GM18907 (cell line): ENCODE results near the gene G6PD.

ENCODE experiments used
- ATAC-seq: cut with Tn5 transposase; IDR thresholded peaks from one replicate; pipeline ENCODE4 v1.9.1; 2021; ENCODE audit warnings: mild to moderate bottlenecking, moderate library complexity; ENCODE audit not compliant: unreplicated experiment

G6PD gene

GRCh38 chrX:154488336-154489075 lies 58.1 kb downstream of the G6PD start:
- no peak for ATAC-seq

- no peak for ATAC-seq
Measured at GRCh38 chrX:154487518-154488290, 58.9 kb downstream of the G6PD start.

- no peak for ATAC-seq
Measured at GRCh38 chrX:154486396-154487207, 60.0 kb downstream of the G6PD start, which contains the start of gene UBL4A. Gene UBL4A (minus strand): TSS chrX:154486615. CDS start chrX:154486584, 31 bp downstream.

GRCh38 chrX:154486052-154486395 lies 60.6 kb downstream of the G6PD start:
- ATAC-seq = no peak

- ATAC-seq = no peak
Measured at GRCh38 chrX:154485150-154486051, 61.2 kb downstream of the G6PD start.

- no peak for ATAC-seq
Measured at GRCh38 chrX:154484255-154485149, 62.1 kb downstream of the G6PD start.

- ATAC-seq = no peak
Measured at GRCh38 chrX:154483325-154483724, 63.3 kb downstream of the G6PD start.

GRCh38 chrX:154482786-154483185 lies 63.9 kb downstream of the G6PD start:
- ATAC-seq = no peak

- no peak for ATAC-seq
Measured at GRCh38 chrX:154481911-154482601, 64.6 kb downstream of the G6PD start.
